Hematopoietic multipotent progenitor cell treated with erythropoietin and hydrocortisone succinate and interleukin-3 and kit ligand, for 17 days (in vitro differentiated cells): ENCODE measurements around the gene CDCA8.

ENCODE experiments used
- DNase-seq: peaks from one replicate; pipeline ENCODE4 v3.0.0-alpha.2; 2015; ENCODE audit warnings: low spot score

CDCA8 gene

DNA sequence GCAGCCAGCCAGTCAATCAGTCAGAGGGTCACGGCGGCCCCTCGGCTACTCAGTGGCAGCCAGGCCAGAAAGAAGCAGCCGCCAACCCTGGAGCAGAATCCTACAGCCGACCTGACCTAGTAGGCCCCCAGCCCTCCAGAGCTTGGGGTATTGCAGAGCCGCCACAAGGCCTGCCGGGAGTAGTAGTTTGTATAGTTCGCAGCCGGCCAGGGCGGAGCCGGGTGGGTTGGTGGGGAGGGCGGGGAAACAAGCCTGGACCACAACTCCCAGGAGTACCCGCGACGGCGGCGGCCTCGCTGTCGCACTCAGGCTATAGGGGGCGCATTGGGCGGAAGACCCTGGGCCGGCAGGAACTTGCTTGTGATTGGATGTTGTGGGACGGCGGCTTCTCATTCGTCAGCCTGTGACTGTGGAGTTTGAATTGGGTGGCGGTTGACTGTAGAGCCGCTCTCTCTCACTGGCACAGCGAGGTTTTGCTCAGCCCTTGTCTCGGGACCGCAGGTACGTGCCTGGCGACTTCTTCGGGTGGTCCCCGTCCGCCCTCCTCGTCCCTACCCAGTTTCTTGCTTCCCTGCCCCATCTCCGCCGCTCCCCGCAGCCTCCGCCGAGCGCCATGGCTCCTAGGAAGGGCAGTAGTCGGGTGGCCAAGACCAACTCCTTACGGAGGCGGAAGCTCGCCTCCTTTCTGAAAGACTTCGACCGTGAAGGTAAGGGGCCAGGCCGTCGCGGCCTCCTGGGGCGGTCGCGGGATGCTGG lies at the start of gene CDCA8:
TSS of gene CDCA8 (plus strand) at position 439 of the 756 bp plus-strand sequence. CDS start at position 614, 175 bp downstream.
- DNase-seq, result peak; percentile 94

GRCh38 chr1:37647281-37647680 lies 45.0 kb upstream of the CDCA8 start:
- DNase-seq, result no peak

DNA sequence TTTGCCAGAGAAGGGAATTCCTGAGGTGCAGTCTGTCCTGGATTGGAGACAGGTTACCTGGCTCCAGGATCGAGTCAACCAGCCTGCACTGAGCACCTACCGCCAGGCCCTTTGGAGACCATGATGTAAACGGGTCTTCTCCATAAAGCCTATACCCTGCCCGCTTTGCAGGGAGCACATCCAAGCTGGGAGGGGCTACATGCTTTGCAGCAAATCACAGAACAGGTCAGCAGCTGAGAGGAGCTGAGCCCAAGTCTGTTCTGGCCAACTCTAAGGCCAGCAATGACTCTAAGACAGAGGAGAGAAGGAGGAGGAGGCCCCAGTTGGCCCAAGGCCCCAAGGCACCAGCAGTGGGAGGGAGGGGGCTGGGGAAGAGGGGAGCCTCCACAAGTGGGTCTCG lies 42.1 kb upstream of the CDCA8 start:
- no peak for DNase-seq

- DNase-seq, result no peak
Observed at GRCh38 chr1:37650721-37651120, 41.6 kb upstream of the CDCA8 start.

DNA sequence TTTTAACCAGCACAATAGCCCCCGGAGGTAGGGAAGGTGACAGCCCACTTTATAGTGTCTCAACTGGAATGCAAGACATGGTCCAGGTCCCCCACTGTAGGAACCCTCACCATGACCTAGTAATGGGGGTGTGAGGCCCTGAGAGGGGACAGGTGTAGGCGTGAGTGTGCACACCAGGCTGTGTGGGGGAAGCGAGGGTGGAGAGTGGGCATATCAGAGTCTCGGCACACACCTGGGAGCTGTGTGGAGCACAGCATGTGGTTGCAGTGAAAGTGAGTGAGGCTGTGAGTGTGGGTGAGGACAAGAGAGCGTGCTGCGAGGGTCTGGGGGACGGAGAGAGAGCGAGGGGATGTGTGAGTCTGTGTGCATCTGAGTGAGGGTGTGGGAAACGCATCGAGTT lies 40.5 kb upstream of the CDCA8 start:
- DNase-seq, result no peak

- no peak for DNase-seq
Observed at GRCh38 chr1:37652976-37653375, 39.3 kb upstream of the CDCA8 start.

DNA sequence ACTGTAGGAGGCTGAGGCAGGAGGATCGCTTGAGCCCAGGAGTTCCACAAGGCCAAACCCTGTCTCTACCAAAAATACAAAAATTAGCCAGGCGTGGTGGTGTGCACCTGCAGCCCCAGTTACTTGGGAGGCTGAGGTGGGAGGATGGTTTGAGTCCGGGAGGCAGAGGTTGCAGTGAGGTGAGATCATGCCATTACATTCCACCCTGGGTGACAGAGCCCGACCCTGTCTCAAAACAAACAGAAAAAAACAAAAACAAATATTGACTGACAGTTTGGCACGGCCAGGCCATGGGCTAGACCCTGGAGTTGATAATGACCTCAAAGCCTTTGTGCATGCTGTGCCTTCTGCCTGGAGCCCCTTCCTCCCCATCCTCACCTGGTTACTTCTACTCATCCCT lies 38.4 kb upstream of the CDCA8 start:
- no peak for DNase-seq

DNA sequence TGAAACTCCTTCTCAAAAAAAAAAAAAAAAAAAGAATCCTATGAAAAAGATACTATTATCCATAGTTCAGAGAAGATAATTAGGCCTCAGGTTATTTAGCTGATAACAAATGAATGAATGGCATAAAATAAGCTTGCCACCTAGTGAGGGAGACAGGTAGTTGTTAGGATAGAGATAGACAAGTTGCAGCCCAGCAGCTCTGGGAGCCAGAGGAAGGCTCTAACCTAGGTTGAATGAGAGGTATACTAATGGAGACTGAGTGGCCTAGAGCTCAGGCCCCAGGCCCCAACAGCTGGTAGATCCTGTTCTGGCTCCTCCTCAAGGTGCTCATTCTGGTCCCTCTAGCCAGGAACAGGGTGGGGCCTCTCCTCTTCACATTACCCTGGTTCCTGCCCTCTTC lies 37.0 kb upstream of the CDCA8 start:
- no peak for DNase-seq

GRCh38 chr1:37656026-37656425 lies 36.3 kb upstream of the CDCA8 start:
- no peak for DNase-seq

DNA sequence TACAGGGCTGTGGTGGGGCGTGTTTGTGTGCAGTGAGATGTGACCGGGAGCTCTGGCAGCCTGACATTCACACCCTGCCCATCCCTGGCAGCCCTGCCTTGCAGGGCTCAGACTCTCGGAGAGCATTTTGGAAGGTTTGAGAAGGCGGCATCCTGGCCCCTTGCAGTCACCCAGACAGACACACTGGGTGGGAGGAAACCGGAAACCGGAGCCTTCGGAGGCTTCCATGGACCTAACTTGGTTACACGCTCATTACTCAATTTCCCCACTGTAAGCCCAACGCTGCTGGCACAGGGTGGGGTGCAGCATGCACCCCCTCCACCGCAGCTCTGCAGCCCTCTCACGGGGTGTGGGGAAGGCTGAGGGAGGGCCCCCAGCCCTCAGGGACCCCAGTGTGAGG lies 35.4 kb upstream of the CDCA8 start:
- DNase-seq, result no peak

DNA sequence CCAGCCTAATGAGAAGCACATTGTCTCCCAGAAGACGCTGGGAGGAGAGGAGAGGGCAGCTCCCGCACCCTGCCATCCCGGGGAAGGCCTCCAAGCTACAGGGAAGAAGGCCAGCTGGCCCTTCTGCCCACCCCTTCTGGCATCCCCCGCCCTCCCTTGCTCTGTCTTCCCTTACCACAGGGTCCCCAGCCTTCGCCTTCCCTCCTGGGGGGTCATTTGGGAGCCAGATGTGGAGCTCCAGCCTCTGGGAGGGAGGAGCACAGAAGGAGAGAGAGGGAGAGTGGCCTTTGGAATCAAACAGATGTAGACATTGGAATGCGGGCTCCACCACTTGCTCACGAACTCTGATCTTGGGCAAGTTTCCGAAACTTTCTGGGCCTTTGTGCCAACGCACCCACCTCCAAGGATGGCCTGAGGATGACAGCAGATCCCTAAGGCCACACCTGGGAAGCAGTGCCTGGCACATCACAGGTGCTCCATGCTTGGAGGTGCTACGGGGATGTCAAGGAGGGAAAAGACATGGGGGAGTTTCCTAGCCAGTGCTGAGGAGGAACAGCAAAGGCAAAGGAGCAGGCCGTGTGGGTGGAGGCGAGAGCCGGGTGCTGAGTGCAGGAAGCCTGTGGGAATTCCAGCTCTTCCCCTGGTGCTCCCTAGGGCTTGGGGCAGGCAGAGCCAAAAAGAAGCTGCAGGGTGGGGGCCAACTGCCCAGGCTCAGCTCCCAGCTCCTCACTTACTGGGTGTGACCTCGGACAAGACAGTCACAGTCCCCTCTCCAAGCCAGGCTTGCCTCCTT lies 34.5 kb upstream of the CDCA8 start:
- DNase-seq, result no peak

DNA sequence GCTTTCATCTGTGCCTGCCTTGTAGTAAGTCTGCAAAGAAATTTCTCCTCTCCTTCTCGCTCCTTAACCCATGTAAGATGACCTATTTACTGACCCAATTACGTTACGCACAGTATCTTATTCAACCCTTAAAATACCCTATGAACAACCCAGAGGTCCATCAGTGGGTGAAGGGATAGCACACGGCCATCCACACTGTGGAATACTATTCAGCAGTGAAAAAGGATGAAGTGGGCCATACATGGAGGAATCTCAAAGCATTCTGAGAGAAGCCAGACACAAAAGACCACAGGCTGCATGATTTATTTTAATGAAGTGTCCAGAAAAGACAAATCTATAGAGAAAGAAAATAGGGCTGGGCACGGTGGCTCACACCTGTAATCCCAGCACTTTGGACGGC lies 33.8 kb upstream of the CDCA8 start:
- no peak for DNase-seq

DNA sequence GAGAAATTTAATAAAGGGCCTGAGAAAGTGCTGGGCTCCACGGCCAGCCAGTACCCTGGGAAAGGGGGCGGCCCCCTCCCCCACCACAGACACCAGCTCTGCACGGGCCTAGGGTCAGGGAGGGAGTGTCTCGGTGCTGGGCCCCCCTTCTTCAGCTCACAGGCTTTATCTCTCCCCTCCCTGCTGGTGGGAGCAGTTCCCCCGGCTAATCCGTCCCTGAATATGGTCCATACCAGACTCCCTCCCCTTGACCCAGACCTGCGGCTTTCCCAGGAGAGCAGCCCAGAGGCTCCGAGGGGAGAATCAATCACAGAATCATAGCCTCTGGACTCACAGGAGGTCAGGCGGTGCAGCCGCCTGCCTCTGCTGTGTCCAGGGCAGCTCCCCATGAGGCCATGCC lies 31.7 kb upstream of the CDCA8 start:
- no peak for DNase-seq

- DNase-seq, result no peak
Observed at GRCh38 chr1:37661401-37661800, 30.9 kb upstream of the CDCA8 start.

- no peak for DNase-seq
Observed at GRCh38 chr1:37662031-37662755, 30.1 kb upstream of the CDCA8 start.

GRCh38 chr1:37663426-37664000 lies 28.8 kb upstream of the CDCA8 start:
- no peak for DNase-seq

DNA sequence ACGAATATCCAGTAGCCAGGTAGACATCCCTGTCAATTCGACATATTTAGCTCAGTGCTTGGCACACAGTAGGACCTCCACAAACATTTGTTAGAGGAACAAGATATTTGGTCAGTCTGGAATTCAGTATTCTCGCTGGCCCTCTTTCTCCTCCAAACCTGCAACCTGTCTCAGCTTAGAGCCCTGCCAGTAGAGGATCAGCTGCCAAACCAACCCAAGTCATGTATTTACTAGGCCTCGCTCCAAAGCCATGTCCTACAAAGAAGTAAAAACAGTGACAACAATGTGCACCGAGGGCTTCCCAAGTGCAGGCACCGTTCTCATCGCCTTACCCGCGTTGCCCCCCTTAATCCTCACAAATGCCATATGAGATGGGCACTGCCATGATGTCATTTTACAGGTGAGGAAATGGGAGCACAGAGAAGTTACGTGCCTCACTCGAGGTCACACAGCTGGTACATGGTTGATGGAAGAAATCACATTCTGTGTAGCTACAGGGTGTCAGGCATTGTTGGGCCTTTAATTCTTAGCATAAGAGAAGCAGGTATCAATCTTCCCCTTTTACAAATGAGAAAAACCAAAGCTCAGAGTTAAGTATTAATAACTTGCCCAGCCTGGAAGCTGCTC lies 26.0 kb upstream of the CDCA8 start:
- DNase-seq, result no peak

DNA sequence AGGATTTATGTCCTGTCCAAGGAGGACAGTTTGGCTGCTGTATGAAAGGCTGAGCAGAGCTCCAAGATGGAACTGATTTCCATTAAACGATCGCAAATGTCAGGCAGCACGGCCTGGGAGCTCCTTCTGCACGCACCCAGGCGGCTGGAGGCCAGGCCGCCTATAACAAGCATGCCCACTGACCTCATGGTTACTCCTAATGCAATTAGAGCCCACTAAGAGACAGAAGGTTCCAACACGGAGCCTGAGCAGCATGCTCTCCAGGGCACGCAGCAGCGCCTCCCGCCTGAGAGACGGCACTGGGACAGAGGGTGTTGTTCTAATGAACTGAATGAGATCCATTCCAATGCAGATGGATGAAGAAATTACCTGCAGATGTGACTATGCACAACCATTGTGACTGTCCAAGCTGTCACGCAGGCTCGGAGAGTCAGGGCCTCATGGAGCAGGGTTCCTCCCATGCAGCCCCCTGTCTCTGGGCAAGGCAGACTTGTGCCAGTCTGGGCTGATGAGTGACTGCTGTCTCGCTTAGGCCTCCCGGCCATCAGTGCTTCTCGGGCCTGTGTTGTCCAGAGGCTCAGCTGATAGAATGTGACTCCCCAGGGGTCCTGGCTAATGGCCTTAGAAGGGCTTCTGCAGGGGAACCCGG lies 25.2 kb upstream of the CDCA8 start:
- DNase-seq, result no peak

GRCh38 chr1:37670133-37670532 lies 22.2 kb upstream of the CDCA8 start:
- DNase-seq, result no peak

- DNase-seq, result no peak
Observed at GRCh38 chr1:37671261-37671660, 21.1 kb upstream of the CDCA8 start.

DNA sequence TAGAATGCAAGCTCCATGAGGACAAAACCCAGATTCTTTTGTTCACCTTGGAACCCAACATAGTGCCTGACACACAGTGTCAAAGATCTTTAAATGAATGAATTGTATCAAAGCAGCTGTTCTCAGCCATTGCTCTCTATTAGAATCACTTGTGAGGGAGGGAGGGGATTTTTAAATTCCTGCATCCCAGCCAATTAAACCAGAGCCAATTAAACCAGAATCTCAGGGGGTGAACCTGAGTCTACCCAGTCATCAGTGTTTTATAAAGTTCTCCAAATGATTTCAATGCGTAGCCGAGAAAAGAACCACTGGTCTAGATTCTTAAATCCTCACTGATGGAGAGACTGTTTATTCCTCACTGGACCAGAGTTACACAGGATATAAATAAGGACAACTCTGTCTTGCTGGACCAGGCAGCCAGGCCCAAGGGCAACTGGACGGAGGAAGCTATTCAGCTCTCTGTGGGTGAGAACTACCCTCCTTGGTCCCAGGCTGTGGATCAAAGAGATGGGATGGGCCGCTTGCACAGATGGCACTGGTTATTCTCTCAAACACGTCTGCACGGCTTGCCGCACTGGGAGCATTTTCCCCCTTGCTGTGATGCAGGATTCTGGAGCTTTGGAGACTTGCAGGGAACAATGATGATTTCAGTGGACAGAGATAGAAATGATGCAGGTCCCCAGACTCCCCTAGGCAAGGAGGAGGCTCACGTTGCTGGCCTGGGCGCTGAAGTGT lies 20.0 kb upstream of the CDCA8 start:
- DNase-seq, result no peak
